Measurements from ENCODE around the gene SHROOM3. TPM values are rescaled to one million over a fixed set of nuclear protein-coding genes. Genes with fewer than 3 reads are reported as not detected.

The SHROOM3 gene
- total RNA-seq, 1 donor from 2014 or later, result 42.7 TPM

GRCh38 chr4:76628251-76628650 is 193.2 kb downstream of the SHROOM3 start:
- no peak overlapping the region for H3K27ac Mint-ChIP-seq (ENCODE audit: unreplicated experiment)
- no peak overlapping the region for H3K4me3 Mint-ChIP-seq (ENCODE audit: unreplicated experiment)
- no peak for DNase-seq (ENCODE audit: low spot score)
- no peaks in the 10 kb centered on the region for H3K27me3 Mint-ChIP-seq (ENCODE audit: low read depth)
- no peaks in the 10 kb centered on the region for H3K9me3 Mint-ChIP-seq (ENCODE audit: low read depth)
- peaks cover 13% of the 10 kb centered on the region for H3K36me3 Mint-ChIP-seq (ENCODE audit: low read depth)
- H3K4me1 Mint-ChIP-seq (ENCODE audit: low read depth), result peaks cover 29% of the 10 kb centered on the region
- no peak for TF ChIP-seq CTCF (IDR thresholded peaks at IDR 0.05)

GRCh38 chr4:76630741-76631140 is 195.7 kb downstream of the SHROOM3 start:
- H3K9me3 Mint-ChIP-seq (ENCODE audit: low read depth), result no peaks in the 10 kb centered on the region
- no peak for TF ChIP-seq CTCF (IDR thresholded peaks at IDR 0.05)
- no peak for DNase-seq (ENCODE audit: low spot score)
- no peak overlapping the region for H3K27ac Mint-ChIP-seq (ENCODE audit: unreplicated experiment)
- H3K27me3 Mint-ChIP-seq (ENCODE audit: low read depth), result no peaks in the 10 kb centered on the region
- H3K4me3 Mint-ChIP-seq (ENCODE audit: unreplicated experiment), result no peak overlapping the region
- peaks cover 13% of the 10 kb centered on the region for H3K36me3 Mint-ChIP-seq (ENCODE audit: low read depth)
- H3K4me1 Mint-ChIP-seq (ENCODE audit: low read depth), result peaks cover 23% of the 10 kb centered on the region

- Mint-ChIP-seq H3K27me3 (ENCODE audit: low read depth) (no peaks in the 10 kb centered on the region), H3K9me3 (ENCODE audit: low read depth) (no peaks in the 10 kb centered on the region), H3K4me3 (ENCODE audit: unreplicated experiment) (no peak overlapping the region), H3K4me1 (ENCODE audit: low read depth) (peaks cover 25% of the 10 kb centered on the region), H3K36me3 (ENCODE audit: low read depth) (peaks cover 9% of the 10 kb centered on the region), H3K27ac (ENCODE audit: unreplicated experiment) (peak overlapping the region; percentile 90)
- TF ChIP-seq CTCF (IDR thresholded peaks at IDR 0.05), result no peak
- no peak for DNase-seq (ENCODE audit: low spot score)
Observed at GRCh38 chr4:76634220-76634619, 199.2 kb downstream of the SHROOM3 start.

- peaks cover 28% of the 10 kb centered on the region for H3K4me1 Mint-ChIP-seq (ENCODE audit: low read depth)
- H3K4me3 Mint-ChIP-seq (ENCODE audit: unreplicated experiment), result no peak overlapping the region
- no peak for DNase-seq (ENCODE audit: low spot score)
- no peak overlapping the region for H3K27ac Mint-ChIP-seq (ENCODE audit: unreplicated experiment)
- no peaks in the 10 kb centered on the region for H3K27me3 Mint-ChIP-seq (ENCODE audit: low read depth)
- no peaks in the 10 kb centered on the region for H3K9me3 Mint-ChIP-seq (ENCODE audit: low read depth)
- H3K36me3 Mint-ChIP-seq (ENCODE audit: low read depth), result peaks cover 3% of the 10 kb centered on the region
- TF ChIP-seq CTCF (IDR thresholded peaks at IDR 0.05), result no peak
Observed at GRCh38 chr4:76637712-76638361, 202.8 kb downstream of the SHROOM3 start.

- TF ChIP-seq CTCF (IDR thresholded peaks at IDR 0.05), result no peak
- Mint-ChIP-seq H3K27me3 (ENCODE audit: low read depth) (no peaks in the 10 kb centered on the region), H3K27ac (ENCODE audit: unreplicated experiment) (no peak overlapping the region), H3K4me3 (ENCODE audit: unreplicated experiment) (no peak overlapping the region), H3K4me1 (ENCODE audit: low read depth) (peaks cover 20% of the 10 kb centered on the region), H3K36me3 (ENCODE audit: low read depth) (peaks cover 3% of the 10 kb centered on the region), H3K9me3 (ENCODE audit: low read depth) (no peaks in the 10 kb centered on the region)
- DNase-seq (ENCODE audit: low spot score), result no peak
Observed at GRCh38 chr4:76639288-76639687, 204.3 kb downstream of the SHROOM3 start.

Data from chondrocyte (in vitro differentiated cells).